COLO829 (cell line): ENCODE results near the gene NOXA1.
"Not testable (repeated sequence)": the region's sequence is repeated elsewhere in the genome, so short reads cannot be mapped to it uniquely, and the experiment has no call there.

Source experiments
- DNase-seq: peaks from one replicate; pipeline ENCODE4 v3.0.0; 2012; ENCODE audit warnings: low spot score

NOXA1 gene

DNA sequence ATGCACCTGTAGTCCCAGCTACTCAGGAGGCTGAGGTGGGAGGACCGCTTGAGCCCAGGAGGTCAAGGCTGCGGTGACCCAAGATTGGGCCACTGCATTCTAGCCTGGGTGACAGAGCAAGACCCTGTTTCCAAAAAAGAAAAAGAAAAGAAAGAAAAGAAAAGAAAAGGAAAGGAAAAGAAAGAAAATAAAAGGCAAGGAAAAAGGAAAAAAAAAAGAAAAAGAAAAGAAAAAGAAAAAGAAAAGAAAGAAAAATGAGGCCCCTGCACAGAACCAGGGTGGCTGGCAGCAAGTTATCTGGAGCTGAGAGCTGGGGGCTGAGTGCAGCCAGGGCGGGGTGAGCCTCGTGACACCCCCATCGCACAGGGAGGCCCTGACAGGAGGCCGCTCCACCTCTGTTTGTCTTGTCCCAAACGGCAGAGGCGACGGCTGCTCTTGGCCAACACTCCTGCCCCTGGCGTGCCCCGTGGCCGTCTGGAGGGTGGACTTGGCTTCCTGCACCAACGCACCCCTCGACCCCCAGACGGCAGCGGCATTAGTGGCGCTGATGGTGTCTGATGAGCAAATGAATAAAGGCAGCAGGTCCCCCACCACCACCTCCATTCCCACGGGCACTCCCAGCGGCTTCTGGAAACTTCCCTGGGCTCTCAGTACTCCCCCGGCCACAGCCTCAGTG is 17.0 kb upstream of the NOXA1 start:
- DNase-seq = no peak

DNA sequence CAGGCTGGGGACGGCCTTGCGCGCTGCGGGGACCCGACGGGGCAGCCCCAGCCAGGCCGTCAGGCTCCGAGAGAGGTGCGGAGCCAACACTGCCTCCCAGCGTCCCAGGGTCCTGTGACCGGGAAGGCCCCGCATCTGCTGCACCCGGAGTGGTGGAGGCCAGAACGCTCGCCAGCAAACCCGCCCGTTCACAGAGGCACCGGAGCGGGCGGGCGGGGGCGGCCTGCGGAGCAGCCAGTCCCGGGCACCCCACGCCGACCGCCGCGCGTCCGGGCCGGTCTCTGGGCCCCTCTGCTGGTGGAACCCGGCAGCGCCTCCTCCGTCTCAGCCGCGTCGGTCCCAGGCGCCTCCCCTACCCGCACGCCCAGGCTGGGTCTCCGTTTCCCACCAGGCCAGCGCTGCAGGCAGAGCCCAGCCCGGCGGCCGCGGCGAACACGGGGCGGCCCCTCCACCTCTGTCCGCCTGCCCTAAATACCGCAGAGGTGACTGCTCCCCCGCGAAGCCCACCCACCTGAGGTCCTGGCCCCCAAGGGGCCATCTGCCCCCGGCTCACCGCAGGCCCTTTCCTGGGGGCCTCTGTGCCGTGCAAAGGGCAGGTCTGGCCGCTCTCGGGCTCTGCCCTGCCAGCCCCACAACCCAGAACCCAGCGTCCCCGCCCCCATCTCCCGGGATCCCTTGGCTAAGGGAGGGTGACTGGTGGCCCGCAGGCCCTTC is 16.2 kb upstream of the NOXA1 start:
- DNase-seq = no peak

DNA sequence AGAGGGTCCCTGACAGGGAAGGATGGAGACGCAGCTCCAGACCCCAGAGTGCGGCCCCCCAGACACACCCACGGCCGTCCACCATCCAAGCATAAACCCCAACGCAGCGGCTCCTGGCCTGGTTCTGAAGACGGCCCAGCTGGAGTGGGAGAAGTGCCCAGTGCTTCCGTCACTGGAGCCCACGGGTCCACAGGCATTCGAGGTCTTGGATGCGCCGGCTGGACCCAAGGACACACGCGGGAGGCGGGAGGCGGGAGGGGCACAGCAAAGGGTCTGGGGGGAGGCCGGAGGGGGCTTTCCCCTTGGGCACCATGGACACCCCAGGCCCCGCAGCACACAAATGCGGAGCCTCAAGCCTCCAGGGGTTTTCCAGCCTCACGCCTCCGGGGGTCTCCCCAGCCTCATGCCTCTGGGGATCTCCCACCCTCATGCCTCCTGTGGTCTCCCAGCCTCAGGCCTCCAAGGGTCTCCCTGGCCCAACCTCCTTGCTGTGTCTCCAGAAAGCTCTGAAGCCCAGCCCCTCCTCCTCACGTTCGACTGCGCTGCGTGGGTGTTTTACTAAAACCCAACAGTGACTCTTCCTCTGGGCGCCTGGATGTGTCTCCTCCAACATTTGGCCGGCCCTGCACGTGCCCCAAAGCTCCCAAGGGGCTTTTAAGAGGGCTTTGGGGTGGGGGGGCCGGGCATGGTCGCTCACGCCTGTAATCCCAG is 15.4 kb upstream of the NOXA1 start:
- DNase-seq = no peak

GRCh38 chr9:137408651-137409405 is 14.4 kb upstream of the NOXA1 start:
- DNase-seq = no peak

- no peak for DNase-seq
Measured at GRCh38 chr9:137409515-137409914, 13.7 kb upstream of the NOXA1 start.

- DNase-seq = not testable (repeated sequence)
Measured at GRCh38 chr9:137410236-137410890, 12.8 kb upstream of the NOXA1 start.

DNA sequence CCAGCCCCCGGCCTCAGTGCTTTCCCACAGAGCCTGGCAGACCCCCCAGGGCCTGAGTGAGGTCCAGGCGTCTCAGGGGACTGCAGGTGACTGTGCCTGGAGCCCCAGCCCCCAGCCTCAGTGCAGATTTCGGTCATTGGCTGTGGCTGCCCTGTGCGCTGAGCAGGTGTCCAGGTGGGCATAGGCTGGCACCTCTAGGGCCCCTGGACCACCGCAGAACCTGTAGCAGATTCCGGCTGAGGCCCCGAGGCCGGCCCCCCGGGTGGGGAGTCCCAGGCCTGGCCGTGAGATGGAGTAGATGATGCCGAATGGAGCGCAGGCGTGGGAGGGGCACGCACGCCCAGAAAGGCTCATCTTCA is 12.3 kb upstream of the NOXA1 start:
- DNase-seq = no peak

DNA sequence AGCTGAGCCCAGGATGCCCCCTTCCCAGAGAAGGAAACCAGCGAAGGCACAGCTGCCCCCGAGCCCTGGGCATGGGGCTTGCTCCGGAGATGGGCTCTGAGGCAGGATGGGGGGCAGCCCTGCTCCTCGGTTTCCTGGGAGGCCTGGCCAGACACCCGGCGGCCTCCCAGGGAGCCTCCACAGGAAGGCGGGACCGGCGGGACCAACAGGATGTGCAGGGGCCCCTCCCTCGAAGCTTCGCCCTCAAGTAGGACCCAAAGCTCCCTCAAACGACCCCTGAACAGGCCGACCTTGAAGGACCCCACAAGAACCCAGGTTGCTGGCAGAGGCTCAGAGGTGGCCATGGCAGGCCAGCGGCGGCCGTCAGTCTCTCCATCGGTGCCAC is 11.9 kb upstream of the NOXA1 start:
- no peak for DNase-seq

DNA sequence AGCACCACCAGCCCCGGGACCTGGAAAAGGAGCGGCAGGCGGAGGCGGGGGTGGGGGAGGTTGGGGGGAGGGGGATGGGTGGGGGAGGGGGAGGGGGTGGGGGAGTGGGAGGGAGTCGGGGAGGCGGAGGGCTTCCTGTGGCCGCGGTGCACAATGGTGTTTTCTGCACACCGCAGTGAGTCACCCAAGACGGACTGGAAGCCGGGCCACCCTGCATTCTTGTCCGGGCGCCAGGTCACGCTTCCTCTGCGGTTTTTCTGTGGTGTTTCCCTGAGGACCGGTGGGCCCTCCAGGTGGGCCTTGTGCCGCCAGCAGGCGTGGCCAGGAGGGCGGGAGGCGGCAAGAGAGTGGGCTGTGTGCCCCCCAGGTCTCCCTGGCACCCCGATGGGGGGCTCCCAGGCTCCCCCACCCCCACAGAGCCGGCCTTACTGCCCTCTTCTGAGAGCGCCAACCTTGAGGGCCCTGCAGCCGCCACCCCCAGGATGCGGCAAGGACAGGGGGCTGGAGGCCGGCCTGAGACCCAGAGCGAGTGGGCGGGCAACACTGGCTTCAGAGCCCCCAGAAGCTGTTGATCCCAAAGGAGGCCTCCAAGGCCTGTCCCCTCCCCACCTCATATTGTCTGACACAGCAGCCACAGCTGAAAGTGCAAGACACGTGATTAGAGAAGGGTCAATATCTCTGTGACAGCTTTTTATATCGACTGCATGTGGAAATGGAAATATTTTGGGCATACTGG is 11.4 kb upstream of the NOXA1 start:
- DNase-seq = peak; percentile 88

- no peak for DNase-seq
Measured at GRCh38 chr9:137412431-137412830, 10.8 kb upstream of the NOXA1 start.

- no peak for DNase-seq
Measured at GRCh38 chr9:137415451-137415850, 7.7 kb upstream of the NOXA1 start.

- DNase-seq = no peak
Measured at GRCh38 chr9:137416006-137416562, 7.1 kb upstream of the NOXA1 start.

- DNase-seq = no peak
Measured at GRCh38 chr9:137416563-137417151, 6.5 kb upstream of the NOXA1 start.

GRCh38 chr9:137417161-137418021 is 5.8 kb upstream of the NOXA1 start:
- no peak for DNase-seq

- DNase-seq = no peak
Measured at GRCh38 chr9:137421838-137422603, 1.2 kb upstream of the NOXA1 start.

GRCh38 chr9:137423514-137424291 is 510 bp downstream of the NOXA1 start:
- no peak for DNase-seq

GRCh38 chr9:137426018-137426681 is 3.0 kb downstream of the NOXA1 start:
- no peak for DNase-seq
